GM12872 (cell line): Measurements from ENCODE around the gene SP6.

Source experiments
- TF ChIP-seq, protein P1 (sequence below): IDR thresholded peaks from 3 replicates; pipeline ENCODE4 v1.5.1; 2011; ENCODE audit warnings: low read depth, mild to moderate bottlenecking, low read length, moderate library complexity; ENCODE audit not compliant: insufficient read depth

The SP6 gene

DNA sequence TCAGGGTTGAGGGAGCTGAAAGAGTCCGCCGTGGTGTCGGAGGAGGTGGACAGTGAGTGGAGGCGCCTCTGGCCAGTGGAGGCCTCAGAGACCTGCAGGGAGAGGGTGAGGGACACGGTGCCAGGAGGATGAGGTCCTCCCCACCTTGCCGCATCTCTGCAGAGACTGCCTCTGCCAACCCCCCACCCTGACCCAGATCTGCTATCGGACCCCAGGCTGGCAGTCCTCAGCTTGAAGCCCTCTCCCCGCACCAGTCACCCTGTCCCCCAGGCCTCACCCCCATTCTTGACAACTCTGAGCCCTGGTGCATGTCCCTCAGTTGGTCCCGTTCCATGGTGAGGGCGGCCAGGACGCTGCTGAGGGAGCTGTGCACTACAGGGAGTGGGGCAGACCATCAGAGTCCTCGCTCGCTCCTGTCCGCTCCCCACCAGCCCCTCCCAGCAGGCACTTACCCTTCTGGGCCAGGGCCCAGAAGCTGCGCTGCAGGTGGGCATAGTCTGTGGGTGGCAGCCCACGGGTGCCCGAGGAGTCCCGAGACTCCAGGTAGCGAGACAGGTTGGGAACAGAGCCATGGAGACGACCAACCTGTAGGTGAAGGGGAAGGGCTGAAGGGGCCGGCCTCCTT lies 34.7 kb downstream of the SP6 start:
- TF ChIP-seq, protein P1, sequence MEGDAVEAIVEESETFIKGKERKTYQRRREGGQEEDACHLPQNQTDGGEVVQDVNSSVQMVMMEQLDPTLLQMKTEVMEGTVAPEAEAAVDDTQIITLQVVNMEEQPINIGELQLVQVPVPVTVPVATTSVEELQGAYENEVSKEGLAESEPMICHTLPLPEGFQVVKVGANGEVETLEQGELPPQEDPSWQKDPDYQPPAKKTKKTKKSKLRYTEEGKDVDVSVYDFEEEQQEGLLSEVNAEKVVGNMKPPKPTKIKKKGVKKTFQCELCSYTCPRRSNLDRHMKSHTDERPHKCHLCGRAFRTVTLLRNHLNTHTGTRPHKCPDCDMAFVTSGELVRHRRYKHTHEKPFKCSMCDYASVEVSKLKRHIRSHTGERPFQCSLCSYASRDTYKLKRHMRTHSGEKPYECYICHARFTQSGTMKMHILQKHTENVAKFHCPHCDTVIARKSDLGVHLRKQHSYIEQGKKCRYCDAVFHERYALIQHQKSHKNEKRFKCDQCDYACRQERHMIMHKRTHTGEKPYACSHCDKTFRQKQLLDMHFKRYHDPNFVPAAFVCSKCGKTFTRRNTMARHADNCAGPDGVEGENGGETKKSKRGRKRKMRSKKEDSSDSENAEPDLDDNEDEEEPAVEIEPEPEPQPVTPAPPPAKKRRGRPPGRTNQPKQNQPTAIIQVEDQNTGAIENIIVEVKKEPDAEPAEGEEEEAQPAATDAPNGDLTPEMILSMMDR = no peak

DNA sequence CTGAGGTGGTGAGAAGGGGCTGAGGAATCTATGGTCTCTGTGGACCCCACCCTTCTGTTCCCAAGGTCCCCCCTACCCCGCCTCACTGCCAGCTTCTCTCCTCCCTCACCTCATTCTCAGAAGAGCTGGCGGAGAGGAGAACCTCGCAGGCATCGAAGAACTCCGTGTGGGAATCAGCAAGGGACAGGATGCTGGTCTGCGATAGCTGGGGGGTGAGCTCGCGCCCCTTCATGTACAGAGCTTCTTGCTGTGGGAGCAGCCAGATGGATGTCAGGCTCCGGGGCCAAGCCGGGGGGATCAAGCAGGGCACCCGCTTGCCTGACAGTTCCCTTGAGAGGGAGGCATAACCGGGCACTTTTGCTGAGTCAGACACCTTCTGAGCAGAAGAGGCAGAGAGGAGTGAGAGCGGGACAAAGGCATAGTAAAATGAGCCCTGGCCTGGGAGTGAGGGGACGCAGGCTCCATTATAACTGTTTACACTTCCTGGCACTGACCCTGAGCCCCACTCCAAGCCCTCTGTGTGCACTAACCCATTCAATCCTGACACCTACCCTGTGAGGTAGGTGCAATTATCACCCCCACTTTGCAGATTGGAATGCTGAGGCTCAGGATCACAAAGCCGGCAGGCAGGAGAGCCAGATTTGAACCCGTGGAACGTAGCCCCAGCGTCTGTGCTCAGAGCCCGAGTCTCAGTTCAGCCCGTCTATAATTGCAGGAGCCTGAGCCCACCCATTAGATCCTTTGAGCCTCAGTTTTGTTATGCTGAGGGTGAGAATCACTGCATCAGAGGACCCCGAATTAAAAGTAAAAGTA lies 35.7 kb downstream of the SP6 start:
- TF ChIP-seq, protein P1 = no peak

DNA sequence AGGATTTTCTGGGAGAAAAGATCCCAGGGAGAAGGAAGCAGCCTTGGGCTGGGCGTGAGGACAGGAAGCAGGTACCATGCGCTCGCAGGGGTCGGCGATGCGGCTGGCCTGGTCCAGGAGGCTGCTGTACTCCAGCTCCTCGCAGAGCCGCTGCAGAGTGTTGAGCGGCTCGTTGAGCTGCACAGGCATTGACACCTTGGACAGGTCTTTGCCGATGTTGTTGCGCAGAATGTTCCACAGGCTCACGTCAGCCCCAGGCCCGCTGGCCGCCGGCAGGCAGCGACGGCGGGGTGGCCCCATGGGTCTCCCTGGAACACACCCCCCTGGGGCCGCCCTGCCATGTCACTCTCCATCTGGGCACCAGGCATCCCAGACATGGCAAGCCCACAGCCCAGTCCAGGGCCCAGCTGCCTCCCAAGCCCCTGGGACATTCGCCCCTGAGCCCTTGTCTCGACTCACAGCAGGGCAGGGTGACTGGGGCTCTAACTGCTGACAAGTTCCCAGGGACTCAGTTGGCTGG lies 37.4 kb downstream of the SP6 start:
- TF ChIP-seq, protein P1 = no peak

DNA sequence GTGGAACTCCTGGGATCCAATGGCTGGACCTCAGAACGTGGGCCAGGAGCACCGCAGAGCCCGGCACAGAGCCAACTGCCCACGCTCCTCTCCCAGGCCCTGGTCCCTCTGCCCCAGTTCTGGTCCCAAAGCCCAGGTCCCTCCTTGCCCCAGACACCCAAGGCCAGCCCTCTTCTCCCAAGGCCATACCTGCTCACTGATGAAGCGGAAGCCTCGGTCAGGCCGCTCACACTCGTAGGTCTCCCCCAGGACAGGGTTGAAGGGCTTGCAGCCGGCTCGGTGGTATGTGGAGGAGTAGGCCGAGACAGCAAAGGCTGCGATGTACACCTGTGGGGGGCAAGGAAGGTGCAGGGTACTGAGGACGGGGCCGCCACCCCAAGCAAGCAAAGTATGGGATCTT lies 37.9 kb downstream of the SP6 start:
- TF ChIP-seq, protein P1 = no peak

DNA sequence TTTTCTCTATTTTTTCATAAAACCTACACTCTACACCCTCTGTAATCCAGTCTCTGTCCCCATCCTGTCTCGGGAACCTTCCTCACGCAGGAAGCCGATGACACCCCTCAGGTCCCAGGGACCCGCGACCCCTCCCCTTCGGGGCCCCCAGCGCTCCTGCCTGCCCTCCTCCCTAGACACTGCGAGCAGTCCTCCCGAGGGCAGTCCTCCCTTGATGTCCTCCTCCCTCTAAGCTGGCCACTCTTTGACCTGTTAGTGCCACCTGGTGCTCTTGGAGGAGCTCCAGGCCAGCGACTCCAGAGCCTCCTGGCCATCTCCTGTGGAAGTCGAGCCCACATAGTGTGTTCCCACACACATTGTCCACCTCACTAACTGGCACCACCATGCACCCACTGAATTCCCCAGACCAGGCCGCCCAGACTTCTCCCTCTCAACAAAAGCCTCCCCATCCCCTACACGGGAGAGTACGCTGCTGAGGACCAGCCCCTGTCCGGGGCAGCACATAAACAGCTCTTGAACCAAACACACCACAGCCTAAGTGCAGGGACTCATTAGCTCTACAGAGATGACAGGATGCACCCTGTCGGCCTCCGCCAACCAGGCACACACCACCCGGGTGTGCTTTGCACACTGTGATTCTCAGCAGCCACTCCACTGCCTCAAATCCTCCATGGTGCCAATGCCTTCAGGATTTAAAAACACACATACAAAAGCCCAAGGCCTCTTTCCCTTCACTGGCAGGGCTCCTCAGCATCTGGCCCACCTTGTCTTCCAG lies 38.6 kb downstream of the SP6 start:
- TF ChIP-seq, protein P1 = no peak

DNA sequence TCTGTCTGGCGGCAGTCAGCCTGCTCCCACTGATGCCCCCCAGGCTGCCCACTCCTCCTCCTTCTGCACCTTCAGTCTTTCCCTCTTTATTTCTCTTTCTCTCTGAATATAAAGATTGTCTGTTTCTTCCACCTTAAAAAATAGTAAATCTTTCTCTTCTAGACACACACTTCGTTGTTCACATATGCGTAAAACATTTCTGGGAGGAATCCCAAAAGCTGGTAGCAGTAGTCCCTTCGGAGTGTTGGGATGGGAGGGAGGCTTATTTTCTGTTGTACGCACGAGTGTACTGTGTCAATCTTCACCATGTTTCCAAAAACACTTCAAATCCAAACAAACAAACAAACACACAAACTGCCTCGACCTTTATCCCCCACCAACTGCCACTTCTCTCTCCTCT lies 39.3 kb downstream of the SP6 start:
- TF ChIP-seq, protein P1 = no peak

DNA sequence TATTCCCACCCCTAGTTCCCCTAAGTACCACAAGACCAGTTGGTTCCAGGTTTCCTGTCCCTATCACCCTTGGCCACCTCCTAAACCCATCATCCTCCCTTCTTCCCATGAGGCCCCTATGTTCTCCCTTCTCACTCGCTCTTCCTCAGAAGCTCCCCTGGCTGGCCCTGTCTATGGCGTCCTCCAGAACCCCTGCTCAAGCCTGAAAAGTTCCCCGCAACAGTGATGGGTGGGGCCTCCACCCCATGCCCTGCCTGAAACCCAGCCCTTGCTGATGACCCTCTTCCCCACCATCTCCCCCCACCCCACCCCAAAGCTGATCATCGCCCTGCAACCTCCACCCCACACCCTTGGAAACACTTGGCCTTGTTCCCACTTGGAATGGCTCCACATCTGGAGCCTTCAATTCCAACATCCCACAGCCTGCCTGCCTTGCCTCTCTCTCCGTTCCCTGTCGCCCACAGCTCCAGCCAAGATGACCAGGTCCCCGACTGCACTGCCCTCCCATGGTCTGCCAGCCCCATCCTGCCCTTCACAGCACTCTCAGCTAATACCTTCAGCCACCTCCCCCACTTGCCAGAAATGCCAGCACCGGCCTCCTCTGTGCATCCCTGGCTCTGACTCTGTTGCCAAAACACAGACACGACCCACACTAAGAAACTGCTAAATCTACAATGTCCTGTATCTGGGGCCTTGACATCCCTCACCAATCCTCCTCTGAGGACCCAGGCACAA lies 39.9 kb downstream of the SP6 start:
- TF ChIP-seq, protein P1 = no peak
